ENCODE results near the gene CTBP1. TPM values are rescaled to one million over a fixed set of nuclear protein-coding genes. Genes with fewer than 3 reads are reported as not detected.

The CTBP1 gene
- total and polyA plus RNA-seq, 2 donors (not counting 1 experiment from before 2014, with no cell fraction given), result 212 to 343 TPM

- intact Hi-C loops (cut with micrococcal nuclease), result no loop called here
- 0% methylated on average over 1 of the region's 5 CpGs for WGBS (ENCODE audit: insufficient coverage)
- Mint-ChIP-seq H3K27ac (no peak overlapping the region), H3K4me3 (no peak overlapping the region), H3K4me1 (peaks cover 6% of the 10 kb centered on the region), H3K9me3 (ENCODE audit: insufficient read depth) (no peaks in the 10 kb centered on the region), H3K27me3 (no peaks in the 10 kb centered on the region)
- H3K27ac ChIP-seq (ENCODE audit: low read length in 2 of 2), result no peak overlapping the region
- no peak for ATAC-seq (ENCODE audit: low read depth)
- DNase-seq, result no peak
- no peaks in the 10 kb centered on the region for H3K27me3 ChIP-seq (replicated peaks in 1 of 4; ENCODE audit: control extremely low read depth in 1 of 4, control insufficient read depth in 3 of 4, insufficient read depth in 4 of 4, low read length in 3 of 4)
- no peaks in the 10 kb centered on the region for H4K20me1 ChIP-seq (ENCODE audit: control insufficient read depth, insufficient read depth, low read length, poor library complexity, severe bottlenecking)
- peaks cover 0 to 4% (median 0%) of the 10 kb centered on the region in 3 donors for H3K9me3 ChIP-seq (ENCODE audit: control extremely low read depth in 1 of 3, control insufficient read depth in 2 of 3, insufficient read depth in 1 of 3, low read length in 2 of 3)
- H3K9ac ChIP-seq (ENCODE audit: low read length), result no peak overlapping the region
- no peaks in the 10 kb centered on the region for H3K79me2 ChIP-seq (ENCODE audit: control insufficient read depth, insufficient read depth, low read length)
- no peak overlapping the region for H2AFZ ChIP-seq (ENCODE audit: insufficient read depth, low read depth, low read length, poor library complexity, severe bottlenecking)
- H3K4me3 ChIP-seq (ENCODE audit: control extremely low read depth in 1 of 5, extremely low read depth in 1 of 5, insufficient read depth in 1 of 5, low read depth in 2 of 5, low read length in 4 of 5), result no peak overlapping the region
- ChIA-PET POLR2A (no interaction called here), CTCF (interaction anchor here (0.8 to 1.0 kb wide), 2 partner anchors 8 to 12 kb away, joined by 3 read pairs; no protein-coding TSS in a partner anchor)
- no peaks in the 10 kb centered on the region for H3K36me3 ChIP-seq (replicated peaks in 1 of 2; ENCODE audit: control extremely low read depth in 1 of 2, control insufficient read depth in 1 of 2, extremely low read depth in 1 of 2, insufficient read depth in 2 of 2, low read length in 1 of 2)
- no peak for TF ChIP-seq EZH2 (IDR thresholded peaks at IDR 0.05; ENCODE audit: borderline replicate concordance, insufficient read depth, low read depth, low read length, poor library complexity, severe bottlenecking)
- no peak for TF ChIP-seq CTCF (IDR thresholded peaks at IDR 0.05)
- H3K4me1 ChIP-seq (ENCODE audit: control insufficient read depth in 2 of 2, insufficient read depth in 2 of 2, low read length in 2 of 2), result peaks cover 7 to 8% of the 10 kb centered on the region in 2 donors
- H3K4me2 ChIP-seq (replicated peaks; ENCODE audit: low read depth, low read length, poor library complexity, severe bottlenecking), result no peak overlapping the region
These were observed 57.3 kb downstream of the CTBP1 start for GRCh38 chr4:1191621-1192020.

- no peaks in the 10 kb centered on the region for H3K27me3 ChIP-seq (replicated peaks in 1 of 4; ENCODE audit: control extremely low read depth in 1 of 4, control insufficient read depth in 3 of 4, insufficient read depth in 4 of 4, low read length in 3 of 4)
- intact Hi-C loops (cut with micrococcal nuclease), result no loop called here
- H3K4me1 ChIP-seq (ENCODE audit: control insufficient read depth in 2 of 2, insufficient read depth in 2 of 2, low read length in 2 of 2), result peaks cover 23 to 29% of the 10 kb centered on the region in 2 donors
- no peaks in the 10 kb centered on the region for H3K27me3 Mint-ChIP-seq
- no peak overlapping the region for H3K27ac ChIP-seq (ENCODE audit: low read length in 2 of 2)
- no peaks in the 10 kb centered on the region for H3K36me3 ChIP-seq (replicated peaks in 1 of 2; ENCODE audit: control extremely low read depth in 1 of 2, control insufficient read depth in 1 of 2, extremely low read depth in 1 of 2, insufficient read depth in 2 of 2, low read length in 1 of 2)
- peaks cover 0 to 4% (median 0%) of the 10 kb centered on the region in 3 donors for H3K9me3 ChIP-seq (ENCODE audit: control extremely low read depth in 1 of 3, control insufficient read depth in 2 of 3, insufficient read depth in 1 of 3, low read length in 2 of 3)
- peak; percentile 62 for DNase-seq
- H3K79me2 ChIP-seq (ENCODE audit: control insufficient read depth, insufficient read depth, low read length), result no peaks in the 10 kb centered on the region
- peak overlapping the region; percentile 2 for H3K27ac Mint-ChIP-seq
- no peak overlapping the region for H3K4me3 ChIP-seq (ENCODE audit: control extremely low read depth in 1 of 5, extremely low read depth in 1 of 5, insufficient read depth in 1 of 5, low read depth in 2 of 5, low read length in 4 of 5)
- ATAC-seq (ENCODE audit: low read depth), result peak; percentile 83
- ChIA-PET CTCF (interaction anchor here (0.7 to 1.5 kb wide), 3 partner anchors 18 to 81 kb away, joined by 3 read pairs; no protein-coding TSS in a partner anchor), POLR2A (no interaction called here)
- H3K9ac ChIP-seq (ENCODE audit: low read length), result no peak overlapping the region
- H4K20me1 ChIP-seq (ENCODE audit: control insufficient read depth, insufficient read depth, low read length, poor library complexity, severe bottlenecking), result no peaks in the 10 kb centered on the region
- no CpG with 5 or more reads among the region's 1 CpG for WGBS (ENCODE audit: insufficient coverage)
- TF ChIP-seq CTCF (IDR thresholded peaks at IDR 0.05) (no peak), EZH2 (IDR thresholded peaks at IDR 0.05; ENCODE audit: borderline replicate concordance, insufficient read depth, low read depth, low read length, poor library complexity, severe bottlenecking) (no peak)
- H3K4me1 Mint-ChIP-seq, result peaks cover 30% of the 10 kb centered on the region
- H2AFZ ChIP-seq (ENCODE audit: insufficient read depth, low read depth, low read length, poor library complexity, severe bottlenecking), result no peak overlapping the region
- peak overlapping the region; percentile 1 for H3K4me3 Mint-ChIP-seq
- H3K4me2 ChIP-seq (replicated peaks; ENCODE audit: low read depth, low read length, poor library complexity, severe bottlenecking), result peak overlapping the region; percentile 13
- H3K9me3 Mint-ChIP-seq (ENCODE audit: insufficient read depth), result no peaks in the 10 kb centered on the region
These were observed 61.7 kb downstream of the CTBP1 start for GRCh38 chr4:1187182-1187581.
